ENCODE measurements around the gene USF1.
"Not testable (repeated sequence)": the region's sequence is repeated elsewhere in the genome, so short reads cannot be mapped to it uniquely, and the experiment has no call there.

The USF1 gene

GRCh38 chr1:161046605-161047228, 940 bp upstream of the USF1 start:
- DNase-seq: no peak

- peak; percentile 94 for DNase-seq
Measured at GRCh38 chr1:161044908-161045735, 655 bp downstream of the USF1 start.

GRCh38 chr1:161044535-161044907, 1.3 kb downstream of the USF1 start:
- DNase-seq: no peak

- DNase-seq: no peak
Measured at GRCh38 chr1:161039546-161039945, 6.2 kb downstream of the USF1 start.

GRCh38 chr1:161039154-161039545, 6.6 kb downstream of the USF1 start:
- DNase-seq: no peak

GRCh38 chr1:161038523-161039153, 7.1 kb downstream of the USF1 start, which contains the start of gene TSTD1:
TSTD1 (minus strand) TSS chr1:161038964; CDS start chr1:161038889, 75 bp downstream.
- DNase-seq: peak; percentile 80

GRCh38 chr1:161037661-161038522, 7.9 kb downstream of the USF1 start:
- no peak for DNase-seq

GRCh38 chr1:161033751-161034150, 12.0 kb downstream of the USF1 start:
- DNase-seq: no peak

GRCh38 chr1:161032409-161032808, 13.4 kb downstream of the USF1 start:
- DNase-seq: no peak

- DNase-seq: no peak
Measured at GRCh38 chr1:161031874-161032273, 13.9 kb downstream of the USF1 start.

- DNase-seq: not testable (repeated sequence)
Measured at GRCh38 chr1:161029466-161029865, 16.3 kb downstream of the USF1 start.

- DNase-seq: not testable (repeated sequence)
Measured at GRCh38 chr1:161026954-161027353, 18.8 kb downstream of the USF1 start.

- not testable (repeated sequence) for DNase-seq
Measured at GRCh38 chr1:161022432-161022831, 23.3 kb downstream of the USF1 start.

- DNase-seq: no peak
Measured at GRCh38 chr1:161021970-161022353, 23.8 kb downstream of the USF1 start.

- DNase-seq: peak; percentile 86
Measured at GRCh38 chr1:161021165-161021969, 24.4 kb downstream of the USF1 start.

GRCh38 chr1:161020509-161021164, 25.1 kb downstream of the USF1 start, which contains the start of gene F11R:
F11R (minus strand) TSS chr1:161021152; CDS start chr1:161021073, 79 bp downstream.
- peak; percentile 68 for DNase-seq

- DNase-seq: no peak
Measured at GRCh38 chr1:161019751-161020495, 25.9 kb downstream of the USF1 start.

- not testable (repeated sequence) for DNase-seq
Measured at GRCh38 chr1:161019111-161019660, 26.6 kb downstream of the USF1 start.

- no peak for DNase-seq
Measured at GRCh38 chr1:161018631-161018930, 27.2 kb downstream of the USF1 start.

Measured in NCI-H82 (cell line).